ENCODE data around the gene CST9L.

Gene CST9L

GRCh38 chr20:23586735-23587525, 18.6 kb upstream of the CST9L start:
- Histone ChIP-seq H3K36me3 (no peaks in the 10 kb centered on the region), H3K9me3 (no peaks in the 10 kb centered on the region), H3K27me3 (peaks cover 6% of the 10 kb centered on the region), H3K4me1 (ENCODE audit: control insufficient read depth in 1 of 2, insufficient read depth in 1 of 2, low read depth in 1 of 2, low read length in 1 of 2) (no peaks in the 10 kb centered on the region), H3K27ac (no peak overlapping the region), H3K4me3 (ENCODE audit: low read depth in 1 of 2, low read length in 1 of 2) (no peak overlapping the region)
- no peak for TF ChIP-seq CTCF (IDR thresholded peaks at IDR 0.05)

GRCh38 chr20:23585808-23586734, 17.8 kb upstream of the CST9L start:
- H3K36me3 ChIP-seq, result no peaks in the 10 kb centered on the region
- H3K27me3 ChIP-seq, result peaks cover 6% of the 10 kb centered on the region
- TF ChIP-seq CTCF (IDR thresholded peaks at IDR 0.05), result no peak

DNA sequence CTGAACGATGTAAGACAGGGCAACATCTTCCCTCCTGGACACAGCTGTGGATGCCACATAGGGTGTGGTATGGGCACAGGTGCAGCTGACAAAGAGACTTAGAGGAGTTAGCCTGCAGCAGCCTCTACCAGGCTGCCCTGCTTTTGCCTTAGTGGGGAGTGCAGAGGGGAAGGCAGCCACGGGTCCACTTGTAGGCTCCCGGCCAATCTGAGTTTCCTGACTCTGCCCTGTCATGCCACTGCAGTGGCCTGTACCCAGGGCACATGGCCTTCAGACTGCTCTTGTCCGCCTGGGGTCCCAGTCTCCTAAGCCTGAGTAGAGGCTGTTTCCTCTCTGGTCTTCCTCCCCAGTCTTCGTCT, 17.1 kb upstream of the CST9L start:
- H3K4me1 ChIP-seq (ENCODE audit: control insufficient read depth in 1 of 2, insufficient read depth in 1 of 2, low read depth in 1 of 2, low read length in 1 of 2), result no peaks in the 10 kb centered on the region
- peaks cover 6% of the 10 kb centered on the region for H3K27me3 ChIP-seq
- no peak overlapping the region for H3K4me3 ChIP-seq (ENCODE audit: low read depth in 1 of 2, low read length in 1 of 2)
- no peak overlapping the region for H3K27ac ChIP-seq
- TF ChIP-seq CTCF (IDR thresholded peaks at IDR 0.05), result no peak
- H3K36me3 ChIP-seq, result no peaks in the 10 kb centered on the region
- no peaks in the 10 kb centered on the region for H3K9me3 ChIP-seq

More at GRCh38 chr20:23585808-23586734, 17.8 kb upstream of the CST9L start:
- H3K27ac ChIP-seq, result no peak overlapping the region
- H3K4me3 ChIP-seq (ENCODE audit: low read depth in 1 of 2, low read length in 1 of 2), result no peak overlapping the region
- H3K9me3 ChIP-seq, result no peaks in the 10 kb centered on the region
- H3K4me1 ChIP-seq (ENCODE audit: control insufficient read depth in 1 of 2, insufficient read depth in 1 of 2, low read depth in 1 of 2, low read length in 1 of 2), result no peaks in the 10 kb centered on the region

DNA sequence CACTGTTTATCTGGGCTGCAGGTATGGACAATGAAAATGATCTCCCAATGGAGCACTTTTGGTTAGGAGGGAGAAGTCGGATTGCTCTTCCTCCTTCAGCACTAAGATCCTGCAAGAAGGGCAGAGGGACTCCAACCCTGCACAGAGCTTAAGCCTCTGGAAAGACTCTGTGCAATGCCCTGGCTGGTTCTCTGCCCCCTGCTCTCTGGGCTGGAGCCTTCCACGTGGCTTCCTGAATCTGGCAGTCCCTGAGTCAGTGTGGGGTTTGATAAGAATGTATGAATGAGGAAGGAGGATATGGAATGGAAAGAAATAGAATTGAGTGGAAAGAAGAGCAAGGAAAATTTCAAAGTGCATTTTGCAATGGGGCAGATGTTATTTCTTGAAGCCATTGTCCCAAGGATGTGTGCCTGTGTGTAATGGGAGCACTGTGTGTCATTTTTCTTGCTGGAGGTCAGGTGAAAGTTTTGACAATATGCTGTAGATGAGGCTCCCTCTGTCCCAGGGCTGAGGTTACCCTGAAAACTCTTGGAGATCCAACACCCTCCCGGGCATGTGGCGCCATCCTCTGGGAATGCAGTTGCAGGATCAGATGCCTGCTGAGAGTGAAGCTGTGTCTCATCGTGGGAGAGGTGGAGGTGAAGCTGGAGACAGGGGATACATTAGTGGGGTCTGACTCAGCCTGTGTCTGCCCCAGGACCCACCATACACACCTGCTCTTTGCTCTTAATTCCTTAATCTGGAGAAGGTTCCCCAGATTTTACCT, 16.3 kb upstream of the CST9L start:
- H3K27me3 ChIP-seq, result peaks cover 6% of the 10 kb centered on the region
- no peak for TF ChIP-seq CTCF (IDR thresholded peaks at IDR 0.05)
- no peak overlapping the region for H3K4me3 ChIP-seq (ENCODE audit: low read depth in 1 of 2, low read length in 1 of 2)
- no peaks in the 10 kb centered on the region for H3K4me1 ChIP-seq (ENCODE audit: control insufficient read depth in 1 of 2, insufficient read depth in 1 of 2, low read depth in 1 of 2, low read length in 1 of 2)
- no peaks in the 10 kb centered on the region for H3K36me3 ChIP-seq
- H3K27ac ChIP-seq, result no peak overlapping the region
- no peaks in the 10 kb centered on the region for H3K9me3 ChIP-seq

GRCh38 chr20:23583526-23583925, 15.2 kb upstream of the CST9L start:
- H3K27me3 ChIP-seq, result peaks cover 6% of the 10 kb centered on the region
- no peaks in the 10 kb centered on the region for H3K4me1 ChIP-seq (ENCODE audit: control insufficient read depth in 1 of 2, insufficient read depth in 1 of 2, low read depth in 1 of 2, low read length in 1 of 2)
- no peak for TF ChIP-seq CTCF (IDR thresholded peaks at IDR 0.05)
- no peak overlapping the region for H3K4me3 ChIP-seq (ENCODE audit: low read depth in 1 of 2, low read length in 1 of 2)
- H3K27ac ChIP-seq, result no peak overlapping the region
- no peaks in the 10 kb centered on the region for H3K36me3 ChIP-seq
- H3K9me3 ChIP-seq, result no peaks in the 10 kb centered on the region

Data from neutrophil (primary cell).